Measurements from ENCODE around the gene DIRAS1. TPM values are rescaled to one million over a fixed set of nuclear protein-coding genes. Genes with fewer than 3 reads are reported as not detected.

Gene DIRAS1
- total and polyA plus RNA-seq, 2 experiments from 2014 or later, result 2.6 to 4.9 TPM

DNA sequence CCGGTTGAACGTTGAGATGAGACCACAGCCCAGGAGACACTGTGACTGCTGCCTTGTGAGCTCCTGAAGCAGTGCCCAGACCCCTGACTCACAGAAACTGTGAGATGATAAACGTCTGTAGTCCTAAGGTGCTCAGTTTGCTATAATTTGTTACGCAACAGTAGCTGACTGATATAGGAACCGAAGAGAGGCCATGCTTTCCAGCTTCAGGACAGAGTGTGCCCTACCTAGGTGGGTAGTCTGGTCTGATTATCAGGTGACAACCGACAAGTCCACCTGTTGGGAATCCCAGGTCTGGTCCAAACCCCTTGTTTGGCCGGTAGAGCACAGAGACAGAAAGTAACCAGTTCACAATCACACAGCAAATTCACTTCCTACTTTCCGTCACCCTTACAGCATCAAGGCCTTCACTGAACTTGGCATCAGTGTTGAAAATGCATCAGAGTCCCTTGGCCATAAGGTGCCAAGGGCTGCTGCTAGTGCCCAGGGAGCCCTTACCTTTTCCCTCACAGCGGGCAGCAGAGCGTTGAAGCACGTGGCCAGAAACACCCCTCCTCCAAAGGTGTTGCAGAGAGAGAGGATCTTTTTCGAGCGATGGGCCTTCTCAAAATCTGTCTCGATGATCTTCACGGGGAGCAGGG is 15.5 kb upstream of the DIRAS1 start:
- 95 to 98% methylated on average over 15 of the region's 15 CpGs for WGBS, 2 experiments (ENCODE audit: low coverage in 1 of 2, low lambda C conversion rate in 2 of 2, missing lambda C conversion rate in 2 of 2)
- Histone ChIP-seq H4K20me1 (ENCODE audit: insufficient read depth) (no peaks in the 10 kb centered on the region), H3K4me3 (no peak overlapping the region), H3K4me2 (ENCODE audit: unreplicated experiment) (no peak overlapping the region), H2AFZ (no peak overlapping the region), H3K4me1 (ENCODE audit: insufficient read depth) (no peaks in the 10 kb centered on the region), H3K9ac (no peak overlapping the region), H3F3A (ENCODE audit: insufficient read depth) (no peaks in the 10 kb centered on the region), H3K79me2 (ENCODE audit: insufficient read depth) (peaks cover 15% of the 10 kb centered on the region), H3K9me2 (ENCODE audit: insufficient read depth) (no peaks in the 10 kb centered on the region), H3K27me3 (replicated peaks; ENCODE audit: insufficient read depth) (no peaks in the 10 kb centered on the region), H3K27ac (no peak overlapping the region), H3K9me3 (ENCODE audit: low read depth) (no peaks in the 10 kb centered on the region), H3K36me3 (ENCODE audit: low read depth) (no peaks in the 10 kb centered on the region; the same call in 1 of the 2 replicates)
- in situ Hi-C loops (cut with MboI), result no loop called here
- DNase-seq, result no peak
- no peak for TF ChIP-seq EZH2 (IDR thresholded peaks at IDR 0.05; ENCODE audit: insufficient read depth, poor library complexity, severe bottlenecking)

DNA sequence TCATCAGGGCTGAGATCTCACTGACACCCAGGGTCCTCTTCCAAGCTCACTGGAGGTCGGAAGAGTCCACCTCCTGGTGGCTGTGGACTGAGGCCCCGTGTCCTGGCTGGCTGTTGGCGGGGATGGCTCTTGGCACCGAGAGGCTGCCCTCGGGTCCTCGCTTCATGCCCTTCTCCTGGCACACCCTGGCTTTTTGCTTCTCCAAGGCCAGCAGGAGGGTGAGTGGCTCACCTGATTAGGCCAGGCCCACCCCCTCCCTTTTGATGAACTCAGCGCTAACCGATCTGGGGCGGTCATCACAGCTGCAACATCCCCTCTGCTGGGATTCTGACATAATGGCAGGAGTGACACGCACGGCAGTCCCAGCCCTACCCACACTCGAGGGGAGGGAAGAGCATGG is 14.2 kb upstream of the DIRAS1 start:
- no peak overlapping the region for H3K4me2 ChIP-seq (ENCODE audit: unreplicated experiment)
- in situ Hi-C loops (cut with MboI), result no loop called here
- H3K9me2 ChIP-seq (ENCODE audit: insufficient read depth), result no peaks in the 10 kb centered on the region
- no peak for DNase-seq
- no peaks in the 10 kb centered on the region; the same call in 1 of the 2 replicates for H3K36me3 ChIP-seq (ENCODE audit: low read depth)
- no peaks in the 10 kb centered on the region for H3K4me1 ChIP-seq (ENCODE audit: insufficient read depth)
- H2AFZ ChIP-seq, result no peak overlapping the region
- H3K27me3 ChIP-seq (replicated peaks; ENCODE audit: insufficient read depth), result no peaks in the 10 kb centered on the region
- H3F3A ChIP-seq (ENCODE audit: insufficient read depth), result no peaks in the 10 kb centered on the region
- TF ChIP-seq EZH2 (IDR thresholded peaks at IDR 0.05; ENCODE audit: insufficient read depth, poor library complexity, severe bottlenecking), result no peak
- no peak for TF ChIP-seq EZH2phosphoT487 (IDR thresholded peaks at IDR 0.05; ENCODE audit: insufficient read depth, low read depth)
- H3K4me3 ChIP-seq, result no peak overlapping the region
- H4K20me1 ChIP-seq (ENCODE audit: insufficient read depth), result no peaks in the 10 kb centered on the region
- no peak overlapping the region for H3K9ac ChIP-seq
- no peak overlapping the region for H3K27ac ChIP-seq
- peaks cover 15% of the 10 kb centered on the region for H3K79me2 ChIP-seq (ENCODE audit: insufficient read depth)
- WGBS, 2 experiments (ENCODE audit: low coverage in 1 of 2, low lambda C conversion rate in 2 of 2, missing lambda C conversion rate in 2 of 2), result 96% methylated on average over 12 of the region's 12 CpGs
- no peaks in the 10 kb centered on the region for H3K9me3 ChIP-seq (ENCODE audit: low read depth)

DNA sequence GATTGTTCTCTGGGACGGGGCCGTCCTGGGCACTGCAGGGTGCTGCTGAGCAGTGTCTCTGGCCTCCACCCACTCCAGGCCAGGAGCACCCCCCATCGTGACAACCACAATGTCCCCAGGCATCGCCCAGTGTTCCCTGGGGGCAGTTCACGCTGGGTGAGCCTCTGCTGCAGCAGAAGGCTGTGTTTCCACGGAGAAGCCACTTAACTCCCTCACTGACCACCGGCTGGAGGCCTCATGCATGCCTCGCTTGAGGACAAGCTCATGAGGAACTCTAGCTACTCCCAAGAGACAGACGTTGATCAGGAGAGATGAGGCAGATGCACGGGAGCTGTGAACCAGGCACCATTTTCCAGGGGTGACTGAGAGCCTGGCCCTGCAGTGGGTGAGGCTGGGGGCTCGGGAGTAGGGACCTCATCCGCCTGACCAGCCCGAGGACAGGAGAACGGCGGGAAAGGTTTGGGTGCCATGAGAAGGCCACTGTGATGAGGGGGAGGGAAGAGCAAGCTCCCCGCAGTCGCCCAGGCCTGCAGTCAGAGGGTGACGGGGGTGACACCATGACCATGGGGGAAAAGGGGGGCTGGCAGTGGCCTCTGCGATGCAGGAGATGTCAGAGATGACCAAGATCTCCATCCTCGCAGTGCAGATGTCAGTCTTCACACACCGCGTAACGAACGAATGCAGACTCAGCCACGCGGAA is 13.6 kb upstream of the DIRAS1 start:
- no peaks in the 10 kb centered on the region for H3K9me2 ChIP-seq (ENCODE audit: insufficient read depth)
- H3K79me2 ChIP-seq (ENCODE audit: insufficient read depth), result peaks cover 15% of the 10 kb centered on the region
- H3K4me1 ChIP-seq (ENCODE audit: insufficient read depth), result no peaks in the 10 kb centered on the region
- DNase-seq, result no peak
- no peak overlapping the region for H2AFZ ChIP-seq
- no peaks in the 10 kb centered on the region for H4K20me1 ChIP-seq (ENCODE audit: insufficient read depth)
- H3K27me3 ChIP-seq (replicated peaks; ENCODE audit: insufficient read depth), result no peaks in the 10 kb centered on the region
- H3F3A ChIP-seq (ENCODE audit: insufficient read depth), result no peaks in the 10 kb centered on the region
- no peak overlapping the region for H3K9ac ChIP-seq
- H3K27ac ChIP-seq, result no peak overlapping the region
- H3K4me2 ChIP-seq (ENCODE audit: unreplicated experiment), result no peak overlapping the region
- H3K36me3 ChIP-seq (ENCODE audit: low read depth), result no peaks in the 10 kb centered on the region; the same call in 1 of the 2 replicates
- no peak overlapping the region for H3K4me3 ChIP-seq
- no peaks in the 10 kb centered on the region for H3K9me3 ChIP-seq (ENCODE audit: low read depth)
- WGBS, 2 experiments (ENCODE audit: low coverage in 1 of 2, low lambda C conversion rate in 2 of 2, missing lambda C conversion rate in 2 of 2), result 89 to 90% methylated on average over 25 to 26 of the region's 26 CpGs
- TF ChIP-seq EZH2 (IDR thresholded peaks at IDR 0.05; ENCODE audit: insufficient read depth, poor library complexity, severe bottlenecking), result no peak
- TF ChIP-seq EZH2phosphoT487 (IDR thresholded peaks at IDR 0.05; ENCODE audit: insufficient read depth, low read depth), result no peak
- in situ Hi-C loops (cut with MboI), result no loop called here

DNA sequence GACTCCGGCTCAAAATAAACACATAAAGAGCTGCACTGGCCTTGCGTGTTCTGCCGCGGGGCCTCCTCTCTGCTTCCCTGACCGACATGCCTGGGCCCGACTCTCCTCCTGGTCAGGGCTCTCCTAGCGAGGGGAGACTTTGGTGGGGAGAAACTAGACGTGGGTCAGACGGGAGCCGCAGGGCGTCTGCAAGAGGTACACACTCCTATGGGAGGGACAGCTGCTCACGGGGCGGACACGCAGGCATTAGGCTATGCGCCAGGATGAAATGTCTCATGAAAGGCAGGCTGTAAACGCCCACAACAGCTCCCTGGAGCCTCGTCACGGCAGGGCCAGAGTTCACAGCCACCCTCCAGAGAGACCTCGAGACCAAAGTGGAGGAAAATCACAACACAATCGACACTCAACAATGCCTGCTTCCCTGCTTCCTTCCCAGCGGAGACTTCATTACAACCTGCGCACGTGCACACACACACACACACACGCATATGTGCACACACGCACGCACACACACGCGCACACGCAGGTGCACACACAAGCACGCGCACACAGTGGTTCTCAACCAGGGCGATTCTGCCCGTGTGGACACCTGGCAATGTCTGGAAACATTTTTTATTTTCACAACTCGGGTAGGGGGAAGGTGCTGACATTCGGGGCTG is 12.9 kb upstream of the DIRAS1 start:
- Histone ChIP-seq H3K4me2 (ENCODE audit: unreplicated experiment) (no peak overlapping the region), H3K36me3 (ENCODE audit: low read depth) (no peaks in the 10 kb centered on the region; the same call in 1 of the 2 replicates), H3K4me1 (ENCODE audit: insufficient read depth) (no peaks in the 10 kb centered on the region), H3F3A (ENCODE audit: insufficient read depth) (no peaks in the 10 kb centered on the region), H3K27me3 (replicated peaks; ENCODE audit: insufficient read depth) (no peaks in the 10 kb centered on the region), H3K27ac (no peak overlapping the region), H3K4me3 (no peak overlapping the region), H3K79me2 (ENCODE audit: insufficient read depth) (peaks cover 8% of the 10 kb centered on the region), H3K9ac (no peak overlapping the region), H3K9me3 (ENCODE audit: low read depth) (no peaks in the 10 kb centered on the region), H3K9me2 (ENCODE audit: insufficient read depth) (no peaks in the 10 kb centered on the region), H2AFZ (no peak overlapping the region), H4K20me1 (ENCODE audit: insufficient read depth) (no peaks in the 10 kb centered on the region)
- in situ Hi-C loops (cut with MboI), result no loop called here
- no peak for DNase-seq
- WGBS, 2 experiments (ENCODE audit: low coverage in 1 of 2, low lambda C conversion rate in 2 of 2, missing lambda C conversion rate in 2 of 2), result 82 to 83% methylated on average over 35 of the region's 35 CpGs
- TF ChIP-seq EZH2 (IDR thresholded peaks at IDR 0.05; ENCODE audit: insufficient read depth, poor library complexity, severe bottlenecking) (no peak), EZH2phosphoT487 (IDR thresholded peaks at IDR 0.05; ENCODE audit: insufficient read depth, low read depth) (no peak)
